GM18526 (cell line): ENCODE measurements around the gene RGS13.

Source experiments
- POLR2A ChIP-seq: IDR thresholded peaks from 3 replicates; pipeline ENCODE4 v1.6.1; 2011; ENCODE audit not compliant: insufficient read length; ENCODE audit errors: extremely low read depth

The RGS13 gene

GRCh38 chr1:192609110-192610079 is 26.6 kb upstream of the RGS13 start:
- no peak for TF ChIP-seq POLR2A

DNA sequence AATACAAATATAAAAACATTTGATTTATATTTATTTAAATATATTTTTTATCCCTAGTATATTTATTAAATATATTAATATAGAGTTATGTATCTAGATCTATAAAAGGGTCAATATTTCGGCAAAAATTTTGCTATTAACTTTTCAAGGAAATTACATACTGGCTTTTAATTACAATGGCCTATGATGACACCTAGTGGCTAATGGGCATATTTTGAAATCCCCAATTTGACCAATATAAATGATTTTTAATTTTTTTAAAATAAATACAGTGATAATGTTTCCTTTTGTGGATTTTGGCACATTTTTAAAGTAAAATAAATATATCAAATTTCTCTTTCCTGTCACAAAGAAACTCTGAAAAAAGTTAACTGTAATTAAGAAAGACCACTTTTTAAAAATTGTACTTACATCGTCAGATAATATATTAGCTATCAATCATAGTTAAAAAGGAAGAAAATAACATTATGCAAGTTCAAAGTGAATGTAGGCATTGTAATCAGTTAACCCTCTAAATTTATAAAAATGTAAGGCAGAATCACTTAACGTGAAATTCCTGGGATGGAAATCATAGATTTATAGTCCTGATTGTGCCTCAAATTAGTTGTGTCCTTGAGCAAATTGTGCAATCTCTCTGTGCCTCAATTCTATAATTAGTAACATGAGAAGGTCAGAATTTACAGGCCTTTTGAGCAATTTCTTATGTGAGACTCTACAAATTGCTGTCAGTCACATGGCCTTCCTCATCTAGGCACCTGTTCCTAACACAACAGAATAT is 25.6 kb upstream of the RGS13 start:
- no peak for TF ChIP-seq POLR2A

DNA sequence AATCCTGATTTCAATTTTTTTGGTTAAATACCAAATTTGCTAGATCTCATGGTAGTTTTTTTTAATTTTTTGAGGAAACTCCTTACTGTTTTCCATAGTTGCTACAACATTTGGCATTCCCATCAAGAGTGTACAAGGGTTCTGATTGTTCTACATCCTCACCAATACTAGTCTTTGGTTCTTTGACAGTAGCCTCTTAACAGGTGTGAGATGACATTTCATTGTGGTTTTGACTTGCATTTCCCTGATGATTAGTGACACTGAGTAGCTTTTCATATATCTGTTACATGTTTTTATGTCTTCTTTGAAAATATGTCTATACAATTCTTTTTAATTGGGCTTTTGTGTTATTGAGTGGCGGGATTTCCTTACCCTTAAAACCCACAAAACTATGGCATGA is 20.9 kb upstream of the RGS13 start:
- no peak for TF ChIP-seq POLR2A

DNA sequence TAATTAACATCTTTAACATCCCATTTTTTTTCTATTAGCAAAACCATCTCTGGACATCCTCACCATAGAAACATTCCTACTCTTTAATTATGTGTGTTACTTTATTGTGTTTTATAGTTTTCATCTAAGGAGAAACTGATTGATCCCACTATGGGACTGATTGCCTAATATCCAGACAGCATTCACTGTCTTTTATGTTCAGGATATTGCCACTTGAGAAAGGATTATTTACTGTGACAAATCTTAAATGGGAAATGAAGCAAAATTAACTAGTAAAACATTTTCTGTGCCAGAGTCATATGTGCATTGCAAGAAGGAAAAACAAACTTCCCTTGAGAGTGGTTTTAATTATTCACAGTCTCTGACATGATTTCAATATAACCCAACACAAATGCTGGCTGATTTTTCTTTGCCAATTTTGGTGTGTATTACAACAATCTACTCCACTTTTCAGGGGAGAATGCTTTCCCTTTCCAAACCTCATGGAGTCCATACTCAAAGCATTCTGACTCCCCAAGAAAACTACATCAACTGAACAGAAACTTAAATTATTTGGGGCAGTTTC is 15.8 kb upstream of the RGS13 start:
- no peak for TF ChIP-seq POLR2A

- no peak for TF ChIP-seq POLR2A
Observed at GRCh38 chr1:192626366-192627179, 9.4 kb upstream of the RGS13 start.

GRCh38 chr1:192627901-192628300 is 8.0 kb upstream of the RGS13 start:
- no peak for TF ChIP-seq POLR2A

GRCh38 chr1:192628396-192629057 is 7.4 kb upstream of the RGS13 start:
- TF ChIP-seq POLR2A: no peak

DNA sequence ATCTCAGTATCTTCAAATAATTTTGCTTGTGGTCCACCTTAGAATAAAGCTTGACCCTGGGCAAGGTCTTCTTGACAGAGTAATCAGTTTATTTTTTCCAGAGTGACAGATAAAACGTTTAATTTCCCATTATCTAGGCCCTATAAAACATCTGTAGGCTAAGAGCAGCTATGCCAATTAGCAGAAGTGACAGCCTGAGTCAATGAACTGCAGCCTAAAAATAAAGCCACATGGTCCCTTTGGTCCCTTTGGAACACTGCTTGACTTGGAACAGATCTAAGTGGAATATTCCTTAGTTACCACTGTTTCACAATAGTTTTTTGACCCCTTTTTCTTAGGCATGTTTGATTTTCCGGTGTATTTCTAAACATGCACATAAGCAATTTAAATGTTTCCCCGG is 6.3 kb upstream of the RGS13 start:
- no peak for TF ChIP-seq POLR2A

DNA sequence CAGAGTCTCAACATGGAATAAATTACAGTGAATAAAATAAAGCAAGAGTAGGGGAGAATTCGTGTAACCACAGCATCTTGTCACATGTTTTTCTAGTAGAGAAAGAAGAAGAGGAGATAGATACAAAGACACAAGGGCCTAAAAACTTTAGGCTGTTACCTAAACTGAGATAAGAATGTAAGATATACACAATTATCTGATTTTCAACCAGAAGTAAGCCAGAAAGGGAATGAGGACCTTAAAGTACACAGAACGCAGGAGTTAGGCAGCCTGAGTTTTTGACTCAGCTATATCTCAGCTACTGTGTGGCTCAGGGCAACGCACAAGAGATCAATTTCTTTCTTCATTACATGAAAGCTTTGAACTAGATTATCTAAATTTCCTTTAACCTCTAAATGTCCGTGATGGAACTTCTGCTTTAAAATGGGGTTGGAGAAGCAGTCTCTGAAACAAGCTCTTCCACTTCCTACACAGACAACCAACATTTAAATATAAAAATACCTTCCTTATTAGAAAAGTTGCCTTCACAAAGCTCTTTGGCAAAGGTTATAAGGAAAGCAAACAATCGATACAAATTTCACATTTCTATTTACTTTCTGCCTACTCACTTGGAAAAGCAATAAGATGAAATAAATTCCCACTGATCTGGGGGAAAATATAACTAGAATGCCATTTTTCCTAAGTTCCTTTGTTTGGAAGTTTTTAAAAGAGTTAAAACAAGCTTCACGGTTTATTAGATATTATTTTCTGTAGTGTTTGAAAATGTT is 5.2 kb upstream of the RGS13 start:
- no peak for TF ChIP-seq POLR2A

GRCh38 chr1:192631749-192632148 is 4.2 kb upstream of the RGS13 start:
- no peak for TF ChIP-seq POLR2A

DNA sequence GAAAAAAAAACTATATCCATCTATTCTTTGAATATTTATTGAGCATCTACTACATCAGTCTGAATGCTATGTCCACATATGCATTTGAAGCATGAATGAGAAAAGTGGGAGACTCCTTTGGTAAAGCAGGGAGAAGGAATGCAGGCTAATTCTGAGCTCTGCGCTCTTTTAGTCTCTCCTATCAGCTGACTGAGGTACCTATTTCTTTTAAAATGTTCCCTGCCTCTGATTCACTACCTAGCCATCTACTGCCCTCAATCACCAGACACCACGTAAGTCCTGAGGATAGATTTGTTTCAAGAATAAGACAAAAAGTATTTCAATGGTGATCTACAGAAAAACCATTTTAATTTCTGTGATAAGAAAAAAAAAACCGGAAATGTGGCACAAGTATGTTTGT is 3.8 kb upstream of the RGS13 start:
- TF ChIP-seq POLR2A: no peak

DNA sequence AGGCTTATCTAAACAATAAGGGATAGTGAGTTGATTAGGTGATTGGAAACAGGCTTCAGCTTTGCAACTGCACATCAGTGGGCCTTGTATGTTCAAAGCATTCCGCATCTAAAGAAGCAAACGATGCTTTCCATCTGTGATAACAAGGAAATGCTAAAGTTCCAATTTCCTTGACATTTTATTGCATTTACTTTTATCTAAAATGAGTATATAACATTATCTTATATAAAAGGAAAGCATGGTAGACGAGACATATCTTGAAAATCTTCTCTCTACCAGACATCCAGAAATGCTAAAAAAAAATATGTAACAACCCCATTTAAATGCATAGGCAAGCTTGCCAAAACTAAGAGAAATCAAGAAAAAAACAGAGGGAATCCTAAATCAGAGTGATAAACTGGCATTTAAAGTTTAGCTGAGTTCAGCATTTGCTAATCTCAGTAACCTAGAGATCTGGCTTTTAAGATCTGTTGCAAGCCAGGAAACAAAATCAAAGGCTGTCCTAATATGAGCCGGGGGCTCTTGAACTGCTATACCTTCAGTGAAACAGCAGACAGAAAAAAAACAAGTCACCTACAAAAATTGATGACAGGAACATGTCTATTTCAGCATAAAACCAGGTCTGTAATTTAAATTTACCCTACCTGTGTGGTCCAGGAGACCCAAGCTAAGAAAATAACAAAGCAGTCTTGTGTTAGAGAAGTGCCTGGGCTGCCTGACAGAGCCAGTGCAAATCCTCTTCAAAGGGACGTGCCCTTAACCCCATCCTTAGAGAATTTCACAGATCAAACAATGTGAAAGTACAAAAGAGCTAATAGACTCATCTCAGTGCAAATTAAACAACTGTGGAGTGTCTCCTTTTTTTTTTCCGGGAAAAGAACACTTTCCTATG is 3.1 kb upstream of the RGS13 start:
- TF ChIP-seq POLR2A: no peak
